Naive thymus-derived CD4-positive, alpha-beta T cell (primary cell): ENCODE results near the gene CCDC107. TPM values are rescaled to one million over a fixed set of nuclear protein-coding genes. Genes with fewer than 3 reads are reported as not detected.

Experiments used
- ATAC-seq: fragments of 150-1000 bp; cut with Tn5 transposase; 2 replicates; pipeline ENCODE4 v1.10.0; 2021; ENCODE audit warnings: mild to moderate bottlenecking, moderate library complexity
- CTCF ChIA-PET: fragments of 350-600 bp; sonication (Branson Sonifier 250); formaldehyde crosslinking; loops from one replicate; lab custom pipeline; 2021; ENCODE audit warnings: antibody characterized with exemption; lab: Charles Lee
- POLR2A ChIA-PET: fragments of 350-600 bp; sonication (Branson Sonifier 250); formaldehyde crosslinking; loops from one replicate; lab custom pipeline; 2021; ENCODE audit warnings: antibody characterized with exemption, inconsistent platforms; lab: Charles Lee
- DNase-seq, 9 donors: peaks; one replicate each; pipeline versions ENCODE4 v3.0.0 to v3.0.0-alpha.2; 2020 to 2022; ENCODE audit warnings: mixed read lengths in 1 of 9
- H3K27ac ChIP-seq: one replicate; pipeline ENCODE4 v1.7.0; 2013; ENCODE audit warnings: mild to moderate bottlenecking, low read depth, low read length, moderate library complexity
- H3K27me3 ChIP-seq, 2 donors: one replicate each; pipeline ENCODE4 v1.7.0; 2013; ENCODE audit warnings: low read length in 2 of 2, mild to moderate bottlenecking in 2 of 2, moderate library complexity in 2 of 2; ENCODE audit not compliant: control insufficient read depth in 2 of 2, insufficient read depth in 2 of 2
- H3K36me3 ChIP-seq, 3 experiments: 1 replicate in 2 of 3; 2 replicates in 1 of 3; pipeline ENCODE4 v1.7.0; 2013; ENCODE audit warnings: low read length in 3 of 3, mild to moderate bottlenecking in 3 of 3, moderate library complexity in 1 of 3; ENCODE audit not compliant: insufficient read depth in 3 of 3, control insufficient read depth in 2 of 3
- H3K4me1 ChIP-seq, 2 donors: one replicate each; pipeline ENCODE4 v1.7.0; 2013; ENCODE audit warnings: low read length in 2 of 2, mild to moderate bottlenecking in 2 of 2, moderate library complexity in 1 of 2; ENCODE audit not compliant: control insufficient read depth in 2 of 2, insufficient read depth in 2 of 2
- H3K4me3 ChIP-seq: 2 replicates; pipeline ENCODE4 v1.7.0; 2013; ENCODE audit warnings: mild to moderate bottlenecking, low read length
- H3K9me3 ChIP-seq, 3 experiments: 1 replicate in 2 of 3; 2 replicates in 1 of 3; pipeline ENCODE4 v1.7.0; 2013; ENCODE audit warnings: low read length in 3 of 3; ENCODE audit not compliant: control insufficient read depth in 2 of 3
- H3K27ac Mint-ChIP-seq, 9 donors: one replicate each; pipeline ENCODE4 v1.8.0; 2020 to 2022; ENCODE audit warnings: mixed read lengths in 9 of 9, mild to moderate bottlenecking in 8 of 9, moderate library complexity in 5 of 9, inconsistent platforms in 2 of 9
- H3K27me3 Mint-ChIP-seq, 5 donors: one replicate each; pipeline ENCODE4 v1.8.0; 2021 to 2022; ENCODE audit warnings: mixed read lengths in 5 of 5, mild to moderate bottlenecking in 1 of 5
- H3K36me3 Mint-ChIP-seq, 5 donors: one replicate each; pipeline ENCODE4 v1.8.0; 2020 to 2022; ENCODE audit warnings: mixed read lengths in 5 of 5, mild to moderate bottlenecking in 3 of 5, inconsistent platforms in 1 of 5
- H3K4me1 Mint-ChIP-seq, 7 donors: one replicate each; pipeline ENCODE4 v1.8.0; 2020 to 2022; ENCODE audit warnings: mixed read lengths in 7 of 7, mild to moderate bottlenecking in 3 of 7, inconsistent platforms in 1 of 7
- H3K4me3 Mint-ChIP-seq, 10 donors: one replicate each; pipeline ENCODE4 v1.8.0; 2020 to 2022; ENCODE audit warnings: mild to moderate bottlenecking in 10 of 10, mixed read lengths in 10 of 10, moderate library complexity in 6 of 10, inconsistent platforms in 2 of 10
- H3K9me3 Mint-ChIP-seq, 11 donors: one replicate each; pipeline ENCODE4 v1.8.0; 2020 to 2022; ENCODE audit warnings: mixed read lengths in 11 of 11, mild to moderate bottlenecking in 4 of 11, inconsistent platforms in 1 of 11, moderate library complexity in 1 of 11
- intact Hi-C, 2 donors: fragments of 100-400 bp; cut with micrococcal nuclease; formaldehyde crosslinking; loops; one replicate each; pipeline ENCODE4 v1.15.1; 2023
- polyA plus RNA-seq, 2 donors: library from polyadenylated mRNA; unstranded; fragments of 300-500 nt; fragmentation: Illumina TruSeq; gene quantifications; one replicate each; pipeline ENCODE4 v1.2.3, GENCODE V29; 2021
- total RNA-seq, 6 experiments: library from RNA in 5 of 6; stranded (reverse) in 5 of 6; gene quantifications; 1 replicate in 5 of 6; 2 replicates in 1 of 6; pipeline ENCODE4 v1.2.3 and lab custom pipeline; 2021 to 2026

The CCDC107 gene
- total and polyA plus RNA-seq, 7 experiments from 2014 or later: 12.0 to 65.7 (median 17.2) TPM

DNA sequence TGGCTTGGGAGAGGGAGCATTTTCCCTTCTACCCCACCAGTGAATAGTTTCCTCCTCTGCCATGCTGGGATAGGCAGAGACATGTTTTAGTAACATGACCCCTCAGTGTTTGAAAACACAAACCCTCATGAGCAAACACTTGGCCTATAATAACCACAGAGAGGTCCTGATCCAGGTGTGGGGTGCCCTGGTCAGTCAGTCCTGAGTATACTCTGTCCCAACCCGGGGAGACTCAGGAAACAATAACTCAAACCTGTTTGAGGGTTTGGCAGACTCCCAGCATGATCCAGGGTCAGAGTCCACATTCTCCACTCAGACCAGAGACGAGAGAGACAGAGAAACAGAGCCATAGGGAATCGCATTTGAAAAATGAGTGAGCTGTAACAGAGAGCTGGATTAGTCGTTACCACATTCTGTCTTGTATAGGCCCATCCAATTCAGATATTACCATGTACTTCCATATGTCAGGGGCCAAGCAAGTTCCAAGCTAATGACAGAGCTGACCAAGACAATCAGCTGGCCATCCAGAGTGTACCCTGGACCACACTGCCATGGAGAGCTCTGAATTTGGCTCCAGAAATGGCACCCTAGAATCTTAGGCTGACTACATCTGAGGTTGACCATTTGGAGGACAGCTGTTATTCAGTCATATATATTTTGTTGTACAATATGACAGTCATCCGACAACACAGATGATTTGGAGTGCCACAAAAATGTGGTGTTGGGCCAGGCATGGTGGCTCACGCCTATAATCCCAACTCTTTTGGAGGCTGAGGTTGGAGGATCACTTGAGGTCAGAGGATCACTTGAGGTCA lies 11.4 kb downstream of the CCDC107 start:
- intact Hi-C loops: no loop called here
- peaks cover 0 to 8% (median 0%) of the 10 kb centered on the region in 11 donors for H3K9me3 Mint-ChIP-seq
- peaks cover 0 to 6% (median 0%) of the 10 kb centered on the region in 5 donors for H3K36me3 Mint-ChIP-seq
- H3K4me3 Mint-ChIP-seq: no peak overlapping the region
- Histone ChIP-seq H3K36me3 (no peaks in the 10 kb centered on the region), H3K4me1 (no peaks in the 10 kb centered on the region), H3K4me3 (no peak overlapping the region), H3K27ac (no peak overlapping the region), H3K9me3 (no peaks in the 10 kb centered on the region), H3K27me3 (peaks cover 0 to 4% of the 10 kb centered on the region in 2 donors)
- H3K27ac Mint-ChIP-seq: no peak overlapping the region
- ATAC-seq: no peak
- ChIA-PET POLR2A (interaction anchor here (1.1 to 1.4 kb wide), 3 partner anchors 20 to 49 kb away, joined by 3 read pairs; no protein-coding TSS in a partner anchor), CTCF (interaction anchor here (0.7 to 3.7 kb wide), 4 partner anchors 11 to 53 kb away, joined by 3 to 15 read pairs (median 6); partner anchors contain the start of genes CCDC107 and RMRP)
- H3K4me1 Mint-ChIP-seq: peaks cover 8 to 23% (median 20%) of the 10 kb centered on the region in 7 donors
- peaks cover 0 to 19% (median 3%) of the 10 kb centered on the region in 5 donors for H3K27me3 Mint-ChIP-seq
- DNase-seq: no peak

DNA sequence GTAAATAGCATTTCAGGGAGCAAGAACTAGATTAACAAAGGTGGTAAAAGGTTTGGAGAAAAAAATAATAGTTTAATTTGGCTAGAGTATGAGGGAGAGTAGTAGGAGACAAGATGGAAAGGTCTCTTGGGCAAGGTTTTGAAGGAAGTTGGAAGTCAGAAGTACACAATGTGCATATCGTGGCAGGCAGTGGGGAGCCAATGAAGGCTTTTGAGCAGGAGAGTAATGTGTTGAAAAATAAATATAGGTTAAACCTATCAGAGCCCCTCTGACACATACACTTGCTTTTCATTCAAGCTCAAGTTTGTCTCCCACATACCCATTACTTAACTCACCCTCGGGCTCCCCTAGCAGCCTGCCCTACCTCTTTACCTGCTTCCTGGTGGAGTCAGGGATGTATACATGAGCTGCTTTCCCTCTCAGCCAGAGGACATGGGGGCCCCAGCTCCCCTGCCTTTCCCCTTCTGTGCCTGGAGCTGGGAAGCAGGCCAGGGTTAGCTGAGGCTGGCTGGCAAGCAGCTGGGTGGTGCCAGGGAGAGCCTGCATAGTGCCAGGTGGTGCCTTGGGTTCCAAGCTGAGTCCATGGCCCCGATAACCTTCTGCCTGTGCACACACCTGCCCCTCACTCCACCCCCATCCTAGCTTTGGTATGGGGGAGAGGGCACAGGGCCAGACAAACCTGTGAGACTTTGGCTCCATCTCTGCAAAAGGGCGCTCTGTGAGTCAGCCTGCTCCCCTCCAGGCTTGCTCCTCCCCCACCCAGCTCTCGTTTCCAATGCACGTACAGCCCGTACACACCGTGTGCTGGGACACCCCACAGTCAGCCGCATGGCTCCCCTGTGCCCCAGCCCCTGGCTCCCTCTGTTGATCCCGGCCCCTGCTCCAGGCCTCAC lies 15.3 kb downstream of the CCDC107 start, which contains the start of gene CA9:
Gene CA9 (plus strand): TSS at position 797 of the 893 bp plus-strand sequence. CDS start 32 bp downstream, at position 829.
- no peaks in the 10 kb centered on the region for H3K36me3 ChIP-seq
- intact Hi-C loops: no loop called here
- ChIA-PET POLR2A (interaction anchor here (1.1 kb wide), 1 partner anchor 9 kb away, joined by 3 read pairs; the partner anchor contains the start of gene ARHGEF39), CTCF (interaction anchor here (0.6 to 4.4 kb wide), 4 partner anchors 23 to 47 kb away, joined by 3 to 21 read pairs (median 3); no protein-coding TSS in a partner anchor)
- H3K4me1 ChIP-seq: peaks cover 0 to 11% of the 10 kb centered on the region in 2 donors
- H3K27ac ChIP-seq: no peak within 1 kb of the TSS
- H3K9me3 Mint-ChIP-seq: peaks cover 0 to under 1% (median 0%) of the 10 kb centered on the region in 11 donors
- ATAC-seq (no peak), DNase-seq (no peak)
- no peaks in the 10 kb centered on the region for H3K9me3 ChIP-seq
- H3K4me3 Mint-ChIP-seq: peak within 1 kb of the TSS; percentile 26 to 89 (median 62)
- peaks cover 0 to 32% (median 9%) of the 10 kb centered on the region in 5 donors for H3K27me3 Mint-ChIP-seq
- H3K4me1 Mint-ChIP-seq: peaks cover 8 to 20% (median 14%) of the 10 kb centered on the region in 7 donors
- H3K4me3 ChIP-seq: no peak within 1 kb of the TSS
- H3K27ac Mint-ChIP-seq: peak within 1 kb of the TSS in 5 of 9 donors; percentile 11 to 48 (median 36)
- H3K36me3 Mint-ChIP-seq: peaks cover 0 to 5% (median 0%) of the 10 kb centered on the region in 5 donors
- peaks cover 0 to 4% of the 10 kb centered on the region in 2 donors for H3K27me3 ChIP-seq

DNA sequence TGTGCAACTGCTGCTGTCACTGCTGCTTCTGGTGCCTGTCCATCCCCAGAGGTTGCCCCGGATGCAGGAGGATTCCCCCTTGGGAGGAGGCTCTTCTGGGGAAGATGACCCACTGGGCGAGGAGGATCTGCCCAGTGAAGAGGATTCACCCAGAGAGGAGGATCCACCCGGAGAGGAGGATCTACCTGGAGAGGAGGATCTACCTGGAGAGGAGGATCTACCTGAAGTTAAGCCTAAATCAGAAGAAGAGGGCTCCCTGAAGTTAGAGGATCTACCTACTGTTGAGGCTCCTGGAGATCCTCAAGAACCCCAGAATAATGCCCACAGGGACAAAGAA lies 15.9 kb downstream of the CCDC107 start:
- ChIA-PET CTCF (interaction anchor here (0.8 to 4.4 kb wide), 3 partner anchors 22 to 28 kb away, joined by 3 to 21 read pairs (median 3); no protein-coding TSS in a partner anchor), POLR2A (interaction anchor here (1.1 kb wide), 1 partner anchor 9 kb away, joined by 3 read pairs; the partner anchor contains the start of gene ARHGEF39)
- Mint-ChIP-seq H3K36me3 (peaks cover 0 to 5% (median 0%) of the 10 kb centered on the region in 5 donors), H3K27ac (no peak overlapping the region), H3K27me3 (peaks cover 0 to 35% (median 9%) of the 10 kb centered on the region in 5 donors), H3K9me3 (no peaks in the 10 kb centered on the region), H3K4me3 (peak overlapping the region in 3 of 10 donors; percentile 59 to 89 (median 62)), H3K4me1 (peaks cover 8 to 20% (median 14%) of the 10 kb centered on the region in 7 donors)
- no peaks in the 10 kb centered on the region for H3K36me3 ChIP-seq
- peaks cover 0 to 11% of the 10 kb centered on the region in 2 donors for H3K4me1 ChIP-seq
- peaks cover 0 to 4% of the 10 kb centered on the region in 2 donors for H3K27me3 ChIP-seq
- ATAC-seq: no peak
- H3K27ac ChIP-seq: no peak overlapping the region
- intact Hi-C loops: no loop called here
- no peak for DNase-seq
- H3K9me3 ChIP-seq: no peaks in the 10 kb centered on the region
- H3K4me3 ChIP-seq: no peak overlapping the region

DNA sequence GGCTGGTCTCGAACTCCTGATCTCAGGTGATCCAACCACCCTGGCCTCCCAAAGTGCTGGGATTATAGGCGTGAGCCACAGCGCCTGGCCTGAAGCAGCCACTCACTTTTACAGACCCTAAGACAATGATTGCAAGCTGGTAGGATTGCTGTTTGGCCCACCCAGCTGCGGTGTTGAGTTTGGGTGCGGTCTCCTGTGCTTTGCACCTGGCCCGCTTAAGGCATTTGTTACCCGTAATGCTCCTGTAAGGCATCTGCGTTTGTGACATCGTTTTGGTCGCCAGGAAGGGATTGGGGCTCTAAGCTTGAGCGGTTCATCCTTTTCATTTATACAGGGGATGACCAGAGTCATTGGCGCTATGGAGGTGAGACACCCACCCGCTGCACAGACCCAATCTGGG lies 17.1 kb downstream of the CCDC107 start:
- no peak overlapping the region for H3K27ac ChIP-seq
- no peak for DNase-seq
- no peaks in the 10 kb centered on the region for H3K36me3 ChIP-seq
- H3K4me3 ChIP-seq: peak overlapping the region; percentile 39
- Mint-ChIP-seq H3K36me3 (peaks cover 0 to 5% (median 0%) of the 10 kb centered on the region in 5 donors), H3K27ac (no peak overlapping the region), H3K27me3 (peaks cover 0 to 35% (median 9%) of the 10 kb centered on the region in 5 donors), H3K9me3 (no peaks in the 10 kb centered on the region), H3K4me3 (peak overlapping the region; percentile 17 to 89 (median 72)), H3K4me1 (peaks cover 8 to 20% (median 14%) of the 10 kb centered on the region in 7 donors)
- no peaks in the 10 kb centered on the region for H3K9me3 ChIP-seq
- peaks cover 0 to 4% of the 10 kb centered on the region in 2 donors for H3K27me3 ChIP-seq
- ChIA-PET POLR2A (interaction anchor here (0.7 to 1.6 kb wide), 7 partner anchors 9 to 237 kb away, joined by 3 to 7 read pairs (median 4); partner anchors contain the start of genes CCDC107 and RMRP), CTCF (interaction anchor here (0.9 to 4.4 kb wide), 3 partner anchors 13 to 26 kb away, joined by 3 to 21 read pairs (median 3); no protein-coding TSS in a partner anchor)
- peak; percentile 5 for ATAC-seq
- intact Hi-C loops: no loop called here
- peaks cover 0 to 11% of the 10 kb centered on the region in 2 donors for H3K4me1 ChIP-seq

DNA sequence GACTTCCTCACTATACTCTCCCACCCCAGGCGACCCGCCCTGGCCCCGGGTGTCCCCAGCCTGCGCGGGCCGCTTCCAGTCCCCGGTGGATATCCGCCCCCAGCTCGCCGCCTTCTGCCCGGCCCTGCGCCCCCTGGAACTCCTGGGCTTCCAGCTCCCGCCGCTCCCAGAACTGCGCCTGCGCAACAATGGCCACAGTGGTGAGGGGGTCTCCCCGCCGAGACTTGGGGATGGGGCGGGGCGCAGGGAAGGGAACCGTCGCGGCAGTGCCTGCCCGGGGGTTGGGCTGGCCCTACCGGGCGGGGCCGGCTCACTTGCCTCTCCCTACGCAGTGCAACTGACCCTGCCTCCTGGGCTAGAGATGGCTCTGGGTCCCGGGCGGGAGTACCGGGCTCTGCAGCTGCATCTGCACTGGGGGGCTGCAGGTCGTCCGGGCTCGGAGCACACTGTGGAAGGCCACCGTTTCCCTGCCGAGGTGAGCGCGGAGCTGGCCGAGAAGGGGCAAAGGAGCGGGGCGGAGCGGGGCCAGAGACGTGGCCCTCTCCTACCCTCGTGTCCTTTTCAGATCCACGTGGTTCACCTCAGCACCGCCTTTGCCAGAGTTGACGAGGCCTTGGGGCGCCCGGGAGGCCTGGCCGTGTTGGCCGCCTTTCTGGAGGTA lies 17.8 kb downstream of the CCDC107 start:
- ChIA-PET CTCF (interaction anchor here (0.8 to 4.4 kb wide), 6 partner anchors 13 to 166 kb away, joined by 3 to 21 read pairs (median 3); no protein-coding TSS in a partner anchor), POLR2A (interaction anchor here (0.8 to 1.6 kb wide), 6 partner anchors 10 to 28 kb away, joined by 3 to 7 read pairs (median 4); partner anchors contain the start of genes CCDC107 and RMRP)
- intact Hi-C loops: loop anchor here in 1 of 2 donors (1.0 to 2.0 kb wide), 2 partner anchors 12 to 15 kb away; no protein-coding TSS in a partner anchor
- peaks cover 0 to 5% (median 0%) of the 10 kb centered on the region in 5 donors for H3K36me3 Mint-ChIP-seq
- H3K27ac Mint-ChIP-seq: peak overlapping the region in 3 of 9 donors; percentile 18 to 79 (median 33)
- Histone ChIP-seq H3K27ac (no peak overlapping the region), H3K4me1 (peaks cover 0 to 11% of the 10 kb centered on the region in 2 donors), H3K4me3 (peak overlapping the region; percentile 39), H3K9me3 (no peaks in the 10 kb centered on the region), H3K27me3 (peaks cover 0 to 4% of the 10 kb centered on the region in 2 donors), H3K36me3 (no peaks in the 10 kb centered on the region)
- peak in 4 of 9 donors; percentile 12 to 41 (median 27) for DNase-seq
- peak; percentile 74 for ATAC-seq
- H3K4me3 Mint-ChIP-seq: peak overlapping the region; percentile 53 to 89 (median 76)
- no peaks in the 10 kb centered on the region for H3K9me3 Mint-ChIP-seq
- H3K4me1 Mint-ChIP-seq: peaks cover 8 to 20% (median 14%) of the 10 kb centered on the region in 7 donors
- peaks cover 0 to 35% (median 9%) of the 10 kb centered on the region in 5 donors for H3K27me3 Mint-ChIP-seq
